ENCODE measurements around the gene CDKN3.

CDKN3 gene

DNA sequence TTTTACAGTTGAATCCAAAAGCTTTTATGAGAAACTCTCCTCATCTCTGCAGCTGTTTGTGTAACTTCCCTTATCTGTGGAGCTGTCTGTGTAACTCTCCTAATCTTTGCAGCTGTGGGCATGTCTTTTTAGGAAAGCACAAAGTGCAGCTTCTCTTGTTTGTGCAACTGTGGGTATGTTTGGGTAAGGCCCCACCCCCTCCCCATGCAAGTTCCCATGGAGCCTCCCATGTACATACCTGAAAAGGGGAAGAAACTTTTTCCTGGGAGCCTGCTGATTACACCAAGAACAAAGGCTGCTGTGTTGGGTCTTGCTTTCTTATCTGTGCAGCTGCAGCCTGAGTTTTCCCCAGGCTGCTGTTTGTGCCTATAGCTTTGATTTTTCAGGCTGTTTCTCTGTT, 42.7 kb upstream of the CDKN3 start:
- Histone ChIP-seq H3K27me3 (ENCODE audit: insufficient read depth, low read length) (no peaks in the 10 kb centered on the region), H3K4me1 (ENCODE audit: control insufficient read depth in 1 of 2, insufficient read depth in 2 of 2, low read length in 2 of 2) (peaks cover 0 to 4% of the 10 kb centered on the region in 2 experiments), H3K79me2 (ENCODE audit: control insufficient read depth, insufficient read depth, low read length, poor library complexity) (no peaks in the 10 kb centered on the region), H3K23ac (ENCODE audit: low read length) (no peak overlapping the region), H2BK5ac (ENCODE audit: low read depth, low read length, poor library complexity) (no peak overlapping the region), H2BK120ac (ENCODE audit: insufficient read depth, low read length, poor library complexity) (no peak overlapping the region), H3K4me3 (ENCODE audit: low read depth, low read length) (no peak overlapping the region), H3K4ac (ENCODE audit: low read depth, low read length) (no peak overlapping the region), H2AFZ (ENCODE audit: insufficient read depth, low read length, poor library complexity) (no peak overlapping the region), H3K36me3 (ENCODE audit: control insufficient read depth in 1 of 2, insufficient read depth in 2 of 2, low read length in 2 of 2) (no peaks in the 10 kb centered on the region), H3K14ac (ENCODE audit: low read length) (no peak overlapping the region), H2AK5ac (ENCODE audit: low read length) (no peak overlapping the region), H4K91ac (ENCODE audit: low read depth, low read length) (no peak overlapping the region), H3K18ac (ENCODE audit: low read length) (no peak overlapping the region), H4K12ac (ENCODE audit: low read depth, low read length) (no peak overlapping the region), H4K8ac (ENCODE audit: low read depth, low read length) (no peak overlapping the region), H3K9me3 (ENCODE audit: insufficient read depth, low read depth, low read length) (peaks cover 2% of the 10 kb centered on the region), H3K79me1 (ENCODE audit: low read length) (no peaks in the 10 kb centered on the region), H3K4me2 (ENCODE audit: low read length) (no peak overlapping the region), H2BK12ac (ENCODE audit: low read length) (no peak overlapping the region), H3K9ac (ENCODE audit: low read length) (no peak overlapping the region), H3K27ac (ENCODE audit: low read depth, low read length) (no peak overlapping the region)
- DNase-seq, result no peak

DNA sequence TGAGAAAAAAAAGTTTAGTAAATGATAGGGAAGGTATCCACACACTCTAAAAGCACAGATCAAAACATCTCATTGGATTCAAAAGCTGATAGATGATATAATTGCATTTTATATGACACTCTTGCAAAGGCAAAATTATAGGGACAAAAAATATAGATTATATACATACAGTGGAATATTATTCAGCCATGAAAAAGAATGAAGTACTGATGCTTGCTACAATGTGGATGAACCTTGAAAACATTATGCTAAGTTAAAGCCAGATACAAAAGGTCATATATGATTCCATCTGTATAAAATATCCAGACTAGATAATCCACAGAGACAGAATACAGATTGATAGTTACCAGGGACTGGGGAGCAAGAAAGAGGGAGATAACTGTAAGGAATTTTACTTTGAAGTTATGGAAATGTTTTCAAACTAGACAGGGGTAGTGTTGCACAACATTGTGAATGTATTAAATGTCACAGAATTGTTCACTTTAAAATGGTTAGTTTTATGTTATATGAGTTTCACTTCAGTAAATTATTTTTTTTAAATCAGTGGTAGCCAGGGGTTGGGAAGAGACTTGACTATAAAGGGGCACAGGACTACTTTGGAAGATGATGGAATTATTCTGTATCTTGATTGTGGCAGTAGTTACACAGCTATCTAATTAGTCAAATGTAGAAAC, 41.7 kb upstream of the CDKN3 start:
- Histone ChIP-seq H2BK5ac (ENCODE audit: low read depth, low read length, poor library complexity) (no peak overlapping the region), H3K4me1 (ENCODE audit: control insufficient read depth in 1 of 2, insufficient read depth in 2 of 2, low read length in 2 of 2) (peaks cover 0 to 4% of the 10 kb centered on the region in 2 experiments), H2AFZ (ENCODE audit: insufficient read depth, low read length, poor library complexity) (no peak overlapping the region), H3K18ac (ENCODE audit: low read length) (no peak overlapping the region), H3K14ac (ENCODE audit: low read length) (no peak overlapping the region), H3K4me3 (ENCODE audit: low read depth, low read length) (no peak overlapping the region), H3K4me2 (ENCODE audit: low read length) (no peak overlapping the region), H4K12ac (ENCODE audit: low read depth, low read length) (no peak overlapping the region), H3K27me3 (ENCODE audit: insufficient read depth, low read length) (no peaks in the 10 kb centered on the region), H2BK12ac (ENCODE audit: low read length) (no peak overlapping the region), H3K23ac (ENCODE audit: low read length) (no peak overlapping the region), H3K79me1 (ENCODE audit: low read length) (no peaks in the 10 kb centered on the region), H2BK120ac (ENCODE audit: insufficient read depth, low read length, poor library complexity) (no peak overlapping the region), H3K9me3 (ENCODE audit: insufficient read depth, low read depth, low read length) (peaks cover 2% of the 10 kb centered on the region), H4K8ac (ENCODE audit: low read depth, low read length) (no peak overlapping the region), H3K4ac (ENCODE audit: low read depth, low read length) (no peak overlapping the region), H3K36me3 (ENCODE audit: control insufficient read depth in 1 of 2, insufficient read depth in 2 of 2, low read length in 2 of 2) (no peaks in the 10 kb centered on the region), H3K27ac (ENCODE audit: low read depth, low read length) (no peak overlapping the region), H4K91ac (ENCODE audit: low read depth, low read length) (no peak overlapping the region), H3K79me2 (ENCODE audit: control insufficient read depth, insufficient read depth, low read length, poor library complexity) (no peaks in the 10 kb centered on the region), H2AK5ac (ENCODE audit: low read length) (no peak overlapping the region), H3K9ac (ENCODE audit: low read length) (no peak overlapping the region)
- no peak for DNase-seq

DNA sequence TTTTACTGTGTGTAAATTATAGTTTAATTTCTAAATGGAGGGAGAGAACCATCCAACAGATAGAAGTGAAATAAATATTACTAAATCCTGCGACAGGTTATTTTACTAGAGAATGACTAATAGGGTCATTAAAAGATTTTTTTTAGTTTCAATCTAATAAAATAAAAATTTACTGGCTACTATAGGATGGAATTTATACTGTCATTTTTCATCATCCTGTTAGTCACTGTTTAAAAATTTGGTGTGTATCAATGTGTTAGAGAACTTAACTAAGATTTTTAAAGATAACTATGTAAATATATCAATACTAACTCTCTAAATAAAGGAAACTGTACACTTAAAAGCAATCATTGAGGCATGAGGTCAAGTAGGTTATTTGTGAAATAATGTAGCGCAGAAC, 41.1 kb upstream of the CDKN3 start:
- Histone ChIP-seq H2BK120ac (ENCODE audit: insufficient read depth, low read length, poor library complexity) (no peak overlapping the region), H4K12ac (ENCODE audit: low read depth, low read length) (no peak overlapping the region), H3K14ac (ENCODE audit: low read length) (no peak overlapping the region), H2BK5ac (ENCODE audit: low read depth, low read length, poor library complexity) (no peak overlapping the region), H2AFZ (ENCODE audit: insufficient read depth, low read length, poor library complexity) (no peak overlapping the region), H3K23ac (ENCODE audit: low read length) (no peak overlapping the region), H2BK12ac (ENCODE audit: low read length) (no peak overlapping the region), H2AK5ac (ENCODE audit: low read length) (no peak overlapping the region), H4K8ac (ENCODE audit: low read depth, low read length) (no peak overlapping the region), H3K4me2 (ENCODE audit: low read length) (no peak overlapping the region), H3K79me1 (ENCODE audit: low read length) (no peaks in the 10 kb centered on the region), H3K18ac (ENCODE audit: low read length) (no peak overlapping the region), H3K9ac (ENCODE audit: low read length) (no peak overlapping the region), H3K9me3 (ENCODE audit: insufficient read depth, low read depth, low read length) (peaks cover 2% of the 10 kb centered on the region), H3K27ac (ENCODE audit: low read depth, low read length) (no peak overlapping the region), H3K36me3 (ENCODE audit: control insufficient read depth in 1 of 2, insufficient read depth in 2 of 2, low read length in 2 of 2) (no peaks in the 10 kb centered on the region), H3K79me2 (ENCODE audit: control insufficient read depth, insufficient read depth, low read length, poor library complexity) (no peaks in the 10 kb centered on the region), H4K91ac (ENCODE audit: low read depth, low read length) (no peak overlapping the region), H3K27me3 (ENCODE audit: insufficient read depth, low read length) (no peaks in the 10 kb centered on the region), H3K4me3 (ENCODE audit: low read depth, low read length) (no peak overlapping the region), H3K4ac (ENCODE audit: low read depth, low read length) (no peak overlapping the region), H3K4me1 (ENCODE audit: control insufficient read depth in 1 of 2, insufficient read depth in 2 of 2, low read length in 2 of 2) (peaks cover 0 to 4% of the 10 kb centered on the region in 2 experiments)
- DNase-seq, result no peak
- WGBS (ENCODE audit: extremely low coverage, insufficient coverage, insufficient read length), result no CpG with 5 or more reads among the region's 2 CpGs

DNA sequence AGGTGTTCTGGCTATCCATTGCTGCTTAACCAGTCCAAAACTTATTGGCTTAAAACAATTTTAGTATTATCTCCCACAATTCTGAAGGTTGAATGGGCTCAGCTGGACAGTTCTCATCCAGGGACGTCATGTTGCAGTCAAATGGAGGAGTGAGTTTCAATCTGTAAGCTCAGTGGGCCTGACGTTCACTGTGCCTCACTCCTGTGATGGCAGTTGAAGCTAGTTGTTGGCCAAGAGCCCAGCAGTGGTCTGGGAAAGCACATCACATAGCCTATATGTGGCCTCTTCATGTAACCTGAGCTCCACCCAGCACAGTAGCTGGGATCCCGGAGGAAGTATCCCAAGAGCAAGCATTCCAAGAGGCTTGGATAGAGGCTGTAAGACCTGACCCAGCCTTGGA, 40.6 kb upstream of the CDKN3 start:
- Histone ChIP-seq H2BK5ac (ENCODE audit: low read depth, low read length, poor library complexity) (no peak overlapping the region), H3K18ac (ENCODE audit: low read length) (no peak overlapping the region), H4K91ac (ENCODE audit: low read depth, low read length) (no peak overlapping the region), H3K79me1 (ENCODE audit: low read length) (no peaks in the 10 kb centered on the region), H3K27ac (ENCODE audit: low read depth, low read length) (no peak overlapping the region), H3K4ac (ENCODE audit: low read depth, low read length) (no peak overlapping the region), H3K23ac (ENCODE audit: low read length) (no peak overlapping the region), H3K4me1 (ENCODE audit: control insufficient read depth in 1 of 2, insufficient read depth in 2 of 2, low read length in 2 of 2) (peaks cover 0 to 4% of the 10 kb centered on the region in 2 experiments), H4K8ac (ENCODE audit: low read depth, low read length) (no peak overlapping the region), H4K12ac (ENCODE audit: low read depth, low read length) (no peak overlapping the region), H2BK12ac (ENCODE audit: low read length) (no peak overlapping the region), H2AK5ac (ENCODE audit: low read length) (no peak overlapping the region), H3K36me3 (ENCODE audit: control insufficient read depth in 1 of 2, insufficient read depth in 2 of 2, low read length in 2 of 2) (no peaks in the 10 kb centered on the region), H3K4me3 (ENCODE audit: low read depth, low read length) (no peak overlapping the region), H3K9ac (ENCODE audit: low read length) (no peak overlapping the region), H2AFZ (ENCODE audit: insufficient read depth, low read length, poor library complexity) (no peak overlapping the region), H3K27me3 (ENCODE audit: insufficient read depth, low read length) (no peaks in the 10 kb centered on the region), H2BK120ac (ENCODE audit: insufficient read depth, low read length, poor library complexity) (no peak overlapping the region), H3K14ac (ENCODE audit: low read length) (no peak overlapping the region), H3K79me2 (ENCODE audit: control insufficient read depth, insufficient read depth, low read length, poor library complexity) (no peaks in the 10 kb centered on the region), H3K9me3 (ENCODE audit: insufficient read depth, low read depth, low read length) (peaks cover 2% of the 10 kb centered on the region), H3K4me2 (ENCODE audit: low read length) (no peak overlapping the region)
- WGBS (ENCODE audit: extremely low coverage, insufficient coverage, insufficient read length), result no CpG with 5 or more reads among the region's 3 CpGs
- no peak for DNase-seq

Measured in trophoblast cell (in vitro differentiated cells and primary cell).